IPS DF 4.7 (cell line): ENCODE data around the gene PXYLP1.

ENCODE experiments used
- DNase-seq: peaks from one replicate; pipeline ENCODE4 v3.0.0-alpha.2; 2013; ENCODE audit warnings: low spot score; ENCODE audit errors: extremely low read depth

Gene PXYLP1

GRCh38 chr3:141320399-141321108 lies 88.9 kb downstream of the PXYLP1 start:
- no peak for DNase-seq

- DNase-seq: no peak
These were observed 89.5 kb downstream of the PXYLP1 start for GRCh38 chr3:141321109-141321497.

- no peak for DNase-seq
These were observed 92.5 kb downstream of the PXYLP1 start for GRCh38 chr3:141323936-141324704.

- no peak for DNase-seq
These were observed 94.5 kb downstream of the PXYLP1 start for GRCh38 chr3:141326123-141326522.

- DNase-seq: no peak
These were observed 95.0 kb downstream of the PXYLP1 start for GRCh38 chr3:141326626-141327025.

GRCh38 chr3:141328286-141329166 lies 96.9 kb downstream of the PXYLP1 start:
- DNase-seq: no peak

- DNase-seq: no peak
These were observed 98.6 kb downstream of the PXYLP1 start for GRCh38 chr3:141330235-141330634.

GRCh38 chr3:141330718-141331376 lies 99.2 kb downstream of the PXYLP1 start:
- no peak for DNase-seq

GRCh38 chr3:141331377-141332318 lies 100.0 kb downstream of the PXYLP1 start:
- no peak for DNase-seq

- DNase-seq: no peak
These were observed 100.8 kb downstream of the PXYLP1 start for GRCh38 chr3:141332416-141332815.

GRCh38 chr3:141333836-141334626 lies 102.4 kb downstream of the PXYLP1 start:
- no peak for DNase-seq

GRCh38 chr3:141334627-141335250 lies 103.1 kb downstream of the PXYLP1 start:
- no peak for DNase-seq

GRCh38 chr3:141335531-141336061 lies 104.0 kb downstream of the PXYLP1 start:
- no peak for DNase-seq

GRCh38 chr3:141336672-141337522 lies 105.3 kb downstream of the PXYLP1 start:
- DNase-seq: no peak

- no peak for DNase-seq
These were observed 105.9 kb downstream of the PXYLP1 start for GRCh38 chr3:141337523-141337854.

GRCh38 chr3:141337991-141338390 lies 106.4 kb downstream of the PXYLP1 start:
- no peak for DNase-seq

GRCh38 chr3:141338881-141339280 lies 107.3 kb downstream of the PXYLP1 start:
- no peak for DNase-seq

GRCh38 chr3:141341536-141341935 lies 109.9 kb downstream of the PXYLP1 start:
- DNase-seq: no peak
